Dedifferentiated amniotic fluid mesenchymal stem cell (primary cell): ENCODE measurements around the gene GLIPR1.
A peak's percentile ranks its signal among the peaks of the same experiment; 100 is the strongest.
"Not testable (repeated sequence)": the region's sequence is repeated elsewhere in the genome, so short reads cannot be mapped to it uniquely, and the experiment has no call there.

ENCODE experiments used
- DNase-seq: peaks from one replicate; pipeline ENCODE4 v3.0.0-alpha.2; 2016; ENCODE audit errors: extremely low spot score

Gene GLIPR1

GRCh38 chr12:75521224-75521623 is 40.7 kb downstream of the GLIPR1 start:
- DNase-seq = not testable (repeated sequence)

- DNase-seq = not testable (repeated sequence)
Observed at GRCh38 chr12:75522124-75522523, 41.6 kb downstream of the GLIPR1 start.

GRCh38 chr12:75525263-75525662 is 44.7 kb downstream of the GLIPR1 start:
- peak; percentile 38 for DNase-seq

- peak; percentile 75 for DNase-seq
Observed at GRCh38 chr12:75526655-75527511, 46.3 kb downstream of the GLIPR1 start.

- no peak for DNase-seq
Observed at GRCh38 chr12:75528272-75528671, 47.7 kb downstream of the GLIPR1 start.

GRCh38 chr12:75528692-75529091 is 48.1 kb downstream of the GLIPR1 start:
- no peak for DNase-seq

- DNase-seq = no peak
Observed at GRCh38 chr12:75529316-75529715, 48.8 kb downstream of the GLIPR1 start.

GRCh38 chr12:75529826-75530225 is 49.3 kb downstream of the GLIPR1 start:
- DNase-seq = no peak

- no peak for DNase-seq
Observed at GRCh38 chr12:75533239-75533638, 52.7 kb downstream of the GLIPR1 start.

- DNase-seq = no peak
Observed at GRCh38 chr12:75539889-75540288, 59.3 kb downstream of the GLIPR1 start.

- DNase-seq = no peak
Observed at GRCh38 chr12:75542942-75543341, 62.4 kb downstream of the GLIPR1 start.

GRCh38 chr12:75543529-75543928 is 63.0 kb downstream of the GLIPR1 start:
- no peak for DNase-seq

- no peak for DNase-seq
Observed at GRCh38 chr12:75545636-75546035, 65.1 kb downstream of the GLIPR1 start.

GRCh38 chr12:75548879-75549278 is 68.3 kb downstream of the GLIPR1 start:
- DNase-seq = no peak

- DNase-seq = no peak
Observed at GRCh38 chr12:75549989-75550388, 69.4 kb downstream of the GLIPR1 start.

GRCh38 chr12:75550401-75551240 is 70.1 kb downstream of the GLIPR1 start:
- DNase-seq = no peak

- no peak for DNase-seq
Observed at GRCh38 chr12:75551477-75551876, 70.9 kb downstream of the GLIPR1 start.

- DNase-seq = no peak
Observed at GRCh38 chr12:75553398-75553797, 72.8 kb downstream of the GLIPR1 start.
